MCF 10A (cell line): Measurements from ENCODE around the gene DTL. TPM values are rescaled to one million over a fixed set of nuclear protein-coding genes. Genes with fewer than 3 reads are reported as not detected.

Source experiments
- BruUV-seq: library from RNA; stranded (reverse); fragments of 400-500 nt; replicated peaks from 2 replicates; lab custom pipeline; 2021; lab: Mats Ljungman, UMichigan
- CTCF ChIA-PET: fragments of 300-600 bp; sonication (Branson Sonifier 250); formaldehyde crosslinking; extraction: SDS; loops from one replicate; lab custom pipeline; 2021; ENCODE audit warnings: antibody characterized with exemption, inconsistent platforms; lab: Yijun Ruan, JAX
- POLR2A ChIA-PET: fragments of 300-600, 350-650 bp; sonication (Branson Sonifier 250); formaldehyde crosslinking; extraction: SDS; loops from one replicate; lab custom pipeline; 2020; ENCODE audit warnings: antibody characterized with exemption, inconsistent platforms; lab: Yijun Ruan, JAX
- DNase-seq: peaks from one replicate; pipeline ENCODE4 v3.0.0-alpha.2; 2018; ENCODE audit not compliant: unreplicated experiment
- H3K27ac Mint-ChIP-seq: one replicate; pipeline ENCODE4 v1.8.0; 2022; ENCODE audit warnings: mild to moderate bottlenecking, low read depth, mixed read lengths; ENCODE audit not compliant: unreplicated experiment
- H3K27me3 Mint-ChIP-seq: one replicate; pipeline ENCODE4 v1.8.0; 2022; ENCODE audit warnings: mixed read lengths; ENCODE audit not compliant: insufficient read depth, unreplicated experiment
- H3K36me3 Mint-ChIP-seq: one replicate; pipeline ENCODE4 v1.8.0; 2022; ENCODE audit warnings: mild to moderate bottlenecking, moderate library complexity, mixed read lengths; ENCODE audit not compliant: insufficient read depth, unreplicated experiment
- H3K4me1 Mint-ChIP-seq: one replicate; pipeline ENCODE4 v1.8.0; 2022; ENCODE audit warnings: mixed read lengths; ENCODE audit not compliant: insufficient read depth, unreplicated experiment
- H3K4me3 Mint-ChIP-seq: one replicate; pipeline ENCODE4 v1.8.0; 2022; ENCODE audit warnings: mild to moderate bottlenecking, moderate library complexity, mixed read lengths; ENCODE audit not compliant: unreplicated experiment
- H3K9me3 Mint-ChIP-seq: one replicate; pipeline ENCODE4 v1.8.0; 2022; ENCODE audit warnings: mixed read lengths; ENCODE audit not compliant: unreplicated experiment
- intact Hi-C: fragments of 100-400 bp; cut with micrococcal nuclease; formaldehyde crosslinking; loops from 2 replicates; pipeline ENCODE4 v1.14.1; 2022
- total RNA-seq: library from RNA; stranded (reverse); gene quantifications from 2 replicates; pipeline ENCODE4 v1.2.3, GENCODE V29; 2022
- TF ChIP-seq, protein P1 (sequence below): fragments of 200-600 bp; IDR thresholded peaks from one replicate; pipeline ENCODE4 v1.8.0; 2022; ENCODE audit warnings: antibody characterized with exemption, mild to moderate bottlenecking; ENCODE audit not compliant: unreplicated experiment

DTL gene
- total RNA-seq, 1 experiment from 2014 or later: 34.4 TPM

GRCh38 chr1:212127221-212127620 lies 91.7 kb downstream of the DTL start:
- TF ChIP-seq, protein P1, sequence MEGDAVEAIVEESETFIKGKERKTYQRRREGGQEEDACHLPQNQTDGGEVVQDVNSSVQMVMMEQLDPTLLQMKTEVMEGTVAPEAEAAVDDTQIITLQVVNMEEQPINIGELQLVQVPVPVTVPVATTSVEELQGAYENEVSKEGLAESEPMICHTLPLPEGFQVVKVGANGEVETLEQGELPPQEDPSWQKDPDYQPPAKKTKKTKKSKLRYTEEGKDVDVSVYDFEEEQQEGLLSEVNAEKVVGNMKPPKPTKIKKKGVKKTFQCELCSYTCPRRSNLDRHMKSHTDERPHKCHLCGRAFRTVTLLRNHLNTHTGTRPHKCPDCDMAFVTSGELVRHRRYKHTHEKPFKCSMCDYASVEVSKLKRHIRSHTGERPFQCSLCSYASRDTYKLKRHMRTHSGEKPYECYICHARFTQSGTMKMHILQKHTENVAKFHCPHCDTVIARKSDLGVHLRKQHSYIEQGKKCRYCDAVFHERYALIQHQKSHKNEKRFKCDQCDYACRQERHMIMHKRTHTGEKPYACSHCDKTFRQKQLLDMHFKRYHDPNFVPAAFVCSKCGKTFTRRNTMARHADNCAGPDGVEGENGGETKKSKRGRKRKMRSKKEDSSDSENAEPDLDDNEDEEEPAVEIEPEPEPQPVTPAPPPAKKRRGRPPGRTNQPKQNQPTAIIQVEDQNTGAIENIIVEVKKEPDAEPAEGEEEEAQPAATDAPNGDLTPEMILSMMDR: no peak
- H3K27me3 Mint-ChIP-seq: no peaks in the 10 kb centered on the region
- no peaks in the 10 kb centered on the region for H3K36me3 Mint-ChIP-seq
- no peak for DNase-seq
- intact Hi-C loops: no loop called here
- H3K27ac Mint-ChIP-seq: no peak overlapping the region
- H3K4me1 Mint-ChIP-seq: no peaks in the 10 kb centered on the region
- no peak overlapping the region for H3K4me3 Mint-ChIP-seq
- no peaks in the 10 kb centered on the region for H3K9me3 Mint-ChIP-seq
- ChIA-PET POLR2A (interaction anchor here (0.6 to 0.7 kb wide), 2 partner anchors 18 to 62 kb away, joined by 3 to 4 read pairs; no protein-coding TSS in a partner anchor), CTCF (interaction anchor here (0.6 to 1.5 kb wide), 4 partner anchors 10 to 429 kb away, joined by 3 to 4 read pairs (median 3); no protein-coding TSS in a partner anchor)
- no TSS peak for BruUV-seq

GRCh38 chr1:212129781-212130180 lies 94.2 kb downstream of the DTL start:
- no peak overlapping the region for H3K27ac Mint-ChIP-seq
- H3K36me3 Mint-ChIP-seq: no peaks in the 10 kb centered on the region
- no TSS peak for BruUV-seq
- intact Hi-C loops: no loop called here
- POLR2A ChIA-PET: interaction anchor here (0.8 kb wide), 1 partner anchor 11 kb away, joined by 3 read pairs; no protein-coding TSS in a partner anchor
- H3K27me3 Mint-ChIP-seq: no peaks in the 10 kb centered on the region
- DNase-seq: no peak
- H3K9me3 Mint-ChIP-seq: peaks cover 5% of the 10 kb centered on the region
- no peaks in the 10 kb centered on the region for H3K4me1 Mint-ChIP-seq
- TF ChIP-seq, protein P1: no peak
- H3K4me3 Mint-ChIP-seq: no peak overlapping the region
- CTCF ChIA-PET: interaction anchor here (0.5 to 1.1 kb wide), 5 partner anchors 27 to 685 kb away, joined by 3 read pairs; no protein-coding TSS in a partner anchor

GRCh38 chr1:212132025-212132424 lies 96.5 kb downstream of the DTL start:
- H3K4me1 Mint-ChIP-seq: no peaks in the 10 kb centered on the region
- BruUV-seq: no TSS peak
- intact Hi-C loops: no loop called here
- H3K9me3 Mint-ChIP-seq: peaks cover 7% of the 10 kb centered on the region
- ChIA-PET POLR2A (no interaction called here), CTCF (interaction anchor here (1.0 kb wide), 2 partner anchors 20 to 45 kb away, joined by 3 to 4 read pairs; no protein-coding TSS in a partner anchor)
- TF ChIP-seq, protein P1: no peak
- no peak for DNase-seq
- H3K36me3 Mint-ChIP-seq: no peaks in the 10 kb centered on the region
- no peak overlapping the region for H3K27ac Mint-ChIP-seq
- H3K4me3 Mint-ChIP-seq: no peak overlapping the region
- H3K27me3 Mint-ChIP-seq: no peaks in the 10 kb centered on the region

DNA sequence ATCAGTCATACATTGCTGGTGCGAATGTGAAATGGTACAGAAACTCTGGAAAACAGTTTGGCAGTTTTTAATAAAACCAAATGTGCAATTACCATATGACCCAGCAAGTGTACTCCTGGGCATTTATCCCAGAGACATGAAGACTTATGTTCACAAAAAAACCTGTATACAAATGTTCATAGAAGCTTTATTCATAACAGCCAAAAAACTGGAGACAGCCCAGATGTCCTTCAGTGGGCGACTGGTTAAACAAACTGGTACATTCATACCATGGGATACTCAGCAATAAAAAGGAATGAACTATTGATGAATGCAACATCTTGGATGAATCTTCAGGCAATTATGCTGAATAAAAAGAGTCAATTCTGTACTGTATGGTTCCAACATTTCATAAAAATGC lies 97.8 kb downstream of the DTL start:
- H3K4me1 Mint-ChIP-seq: no peaks in the 10 kb centered on the region
- no peak overlapping the region for H3K4me3 Mint-ChIP-seq
- no peak for DNase-seq
- H3K9me3 Mint-ChIP-seq: peaks cover 7% of the 10 kb centered on the region
- BruUV-seq: no TSS peak
- CTCF ChIA-PET: interaction anchor here (0.6 to 1.2 kb wide), 4 partner anchors 10 to 323 kb away, joined by 3 to 4 read pairs (median 3); no protein-coding TSS in a partner anchor
- no peaks in the 10 kb centered on the region for H3K27me3 Mint-ChIP-seq
- TF ChIP-seq, protein P1: no peak
- POLR2A ChIA-PET: interaction anchor here (0.6 to 0.9 kb wide), 2 partner anchors 8 to 64 kb away, joined by 3 to 5 read pairs; no protein-coding TSS in a partner anchor
- no peak overlapping the region for H3K27ac Mint-ChIP-seq
- H3K36me3 Mint-ChIP-seq: no peaks in the 10 kb centered on the region
- intact Hi-C loops: no loop called here
